IgD-negative memory B cell (primary cell): ENCODE data around the gene UGT1A4. TPM values are rescaled to one million over a fixed set of nuclear protein-coding genes. Genes with fewer than 3 reads are reported as not detected.
A peak's percentile ranks its signal among the peaks of the same experiment; 100 is the strongest.
"Not testable (repeated sequence)": the region's sequence is repeated elsewhere in the genome, so short reads cannot be mapped to it uniquely, and the experiment has no call there.

Experiments used
- H3K27ac Mint-ChIP-seq, 3 donors: one replicate each; pipeline ENCODE4 v1.8.0; 2020 to 2022; ENCODE audit warnings: mild to moderate bottlenecking in 3 of 3, mixed read lengths in 3 of 3, moderate library complexity in 1 of 3
- H3K27me3 Mint-ChIP-seq: one replicate; pipeline ENCODE4 v1.8.0; 2021; ENCODE audit warnings: mixed read lengths
- H3K36me3 Mint-ChIP-seq: one replicate; pipeline ENCODE4 v1.8.0; 2020; ENCODE audit warnings: mild to moderate bottlenecking, mixed read lengths
- H3K4me1 Mint-ChIP-seq, 3 donors: one replicate each; pipeline ENCODE4 v1.8.0; 2020 to 2022; ENCODE audit warnings: mixed read lengths in 3 of 3, mild to moderate bottlenecking in 1 of 3
- H3K4me3 Mint-ChIP-seq, 4 donors: one replicate each; pipeline ENCODE4 v1.8.0; 2020 to 2022; ENCODE audit warnings: mild to moderate bottlenecking in 4 of 4, mixed read lengths in 4 of 4, moderate library complexity in 3 of 4
- H3K9me3 Mint-ChIP-seq, 3 donors: one replicate each; pipeline ENCODE4 v1.8.0; 2020 to 2021; ENCODE audit warnings: mixed read lengths in 3 of 3, mild to moderate bottlenecking in 1 of 3
- polyA plus RNA-seq: library from polyadenylated mRNA; unstranded; fragments of 300-500 nt; fragmentation: Illumina TruSeq; gene quantifications from one replicate; pipeline ENCODE4 v1.2.3, GENCODE V29; 2021

The UGT1A4 gene
- polyA plus RNA-seq, 1 donor from 2014 or later: not detected

DNA sequence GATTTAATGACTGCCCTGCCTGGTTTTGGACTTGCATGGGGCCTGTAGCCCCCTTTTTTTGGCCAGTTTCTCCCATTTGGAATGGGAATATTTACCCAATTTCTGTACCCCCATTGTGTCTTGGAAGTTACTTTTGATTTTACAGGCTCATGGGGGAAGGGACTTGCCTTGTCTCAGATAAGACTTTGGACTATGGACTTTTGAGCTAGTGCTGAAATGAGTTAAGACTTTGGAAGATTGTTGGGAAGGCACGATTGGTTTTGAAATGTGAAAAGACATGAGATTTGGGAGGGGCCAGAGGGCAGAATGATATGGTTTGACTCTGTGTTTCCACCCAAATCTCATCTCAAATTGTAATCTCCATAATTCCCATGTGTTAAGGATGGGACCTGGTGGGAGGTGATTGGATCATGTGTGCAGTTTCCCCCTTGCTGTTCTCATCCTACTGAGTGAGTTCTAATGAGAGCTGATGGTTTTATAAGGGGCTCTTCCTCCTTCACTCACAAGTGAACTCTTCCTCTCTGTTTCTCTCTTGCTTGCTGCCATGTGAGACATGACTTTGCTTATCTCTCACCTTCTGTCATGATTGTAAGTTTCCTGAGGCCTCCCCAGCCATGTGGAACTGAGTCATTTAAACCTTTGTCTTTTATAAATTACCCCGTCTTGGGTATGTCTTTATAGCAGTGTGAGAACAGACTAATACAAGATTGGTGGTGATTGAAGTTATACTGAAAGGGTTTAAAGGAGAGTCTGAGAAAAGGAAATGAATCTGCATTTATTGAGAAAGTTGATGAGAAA, 32.9 kb downstream of the UGT1A4 start:
- H3K4me1 Mint-ChIP-seq: not testable (repeated sequence)

DNA sequence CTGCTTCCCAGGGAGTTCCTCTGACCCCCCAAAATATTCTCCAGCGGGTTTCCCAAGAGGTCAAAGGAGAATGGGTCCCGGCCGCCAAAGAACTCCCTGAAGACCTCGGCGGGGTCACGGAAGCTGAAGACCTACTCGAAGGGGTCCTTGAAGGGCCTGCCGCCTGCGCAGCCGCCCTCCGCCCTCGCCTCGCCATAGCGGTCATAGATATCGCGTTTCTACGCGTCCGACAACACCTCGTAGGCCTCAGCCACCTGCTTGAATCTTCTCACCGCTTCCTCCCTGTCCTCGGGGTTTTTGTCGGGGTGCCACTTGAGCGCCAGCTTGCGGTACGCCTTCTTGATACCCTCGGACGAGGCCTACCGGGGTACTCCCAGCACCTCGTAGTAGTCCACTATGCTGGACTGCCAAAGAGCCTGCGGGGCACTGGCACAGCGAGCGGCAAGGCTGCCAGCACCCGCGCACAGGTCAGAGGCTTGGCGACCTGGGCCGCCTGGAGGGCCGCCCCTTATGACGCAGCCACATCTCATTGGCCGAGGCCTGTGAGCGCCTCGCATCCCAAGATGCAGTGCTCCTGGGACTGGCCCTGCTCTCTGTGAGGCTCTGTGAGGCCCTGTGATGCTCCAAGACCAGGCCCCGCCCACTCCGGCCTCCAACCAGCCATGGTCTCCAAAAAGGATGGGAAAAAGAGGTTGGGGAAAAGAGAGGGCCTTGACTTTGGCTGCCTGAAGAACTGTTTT, 36.5 kb downstream of the UGT1A4 start:
- Mint-ChIP-seq H3K27me3 (peaks cover 1% of the 10 kb centered on the region), H3K4me1 (no peaks in the 10 kb centered on the region), H3K9me3 (peaks cover 6 to 14% (median 12%) of the 10 kb centered on the region in 3 donors), H3K27ac (no peak overlapping the region), H3K36me3 (peaks cover 2% of the 10 kb centered on the region), H3K4me3 (no peak overlapping the region)

More for the DNA sequence above, 32.9 kb downstream of the UGT1A4 start:
- H3K4me3 Mint-ChIP-seq: peak overlapping the region in 1 of 4 donors; percentile 40
- H3K36me3 Mint-ChIP-seq: not testable (repeated sequence)
- peaks cover 16% of the 10 kb centered on the region for H3K27me3 Mint-ChIP-seq
- peak overlapping the region in 1 of 3 donors; percentile 60 for H3K27ac Mint-ChIP-seq
- H3K9me3 Mint-ChIP-seq: peaks cover 9 to 22% (median 16%) of the 10 kb centered on the region in 3 donors

DNA sequence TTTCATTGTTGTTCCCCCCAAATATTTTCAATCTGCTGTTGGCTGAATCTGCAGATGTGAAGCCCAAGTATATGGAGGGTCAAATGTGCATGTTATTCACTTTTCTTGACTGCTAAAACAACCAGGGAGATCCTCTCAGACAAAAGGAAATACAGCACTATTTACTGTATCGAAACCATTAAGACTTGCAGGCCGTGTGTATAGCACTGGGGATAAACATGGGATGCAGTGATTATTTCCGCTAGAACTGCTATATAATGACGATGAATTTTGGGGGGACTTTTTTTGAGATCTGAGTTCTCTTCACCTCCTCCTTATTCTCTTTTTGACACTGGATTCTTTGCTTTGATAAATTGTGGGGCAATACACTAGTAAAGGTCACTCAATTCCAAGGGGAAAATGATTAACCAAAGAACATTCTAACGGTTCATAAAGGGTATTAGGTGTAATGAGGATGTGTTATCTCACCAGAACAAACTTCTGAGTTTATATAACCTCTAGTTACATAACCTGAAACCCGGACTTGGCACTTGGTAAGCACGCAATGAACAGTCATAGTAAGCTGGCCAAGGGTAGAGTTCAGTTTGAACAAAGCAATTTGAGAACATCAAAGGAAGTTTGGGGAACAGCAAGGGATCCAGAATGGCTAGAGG, 38.0 kb downstream of the UGT1A4 start:
- H3K27me3 Mint-ChIP-seq: peaks cover 1% of the 10 kb centered on the region
- H3K9me3 Mint-ChIP-seq: peaks cover 2 to 5% (median 2%) of the 10 kb centered on the region in 3 donors
- H3K27ac Mint-ChIP-seq: no peak overlapping the region
- peaks cover 2% of the 10 kb centered on the region for H3K36me3 Mint-ChIP-seq
- no peak overlapping the region for H3K4me3 Mint-ChIP-seq
- H3K4me1 Mint-ChIP-seq: no peaks in the 10 kb centered on the region

DNA sequence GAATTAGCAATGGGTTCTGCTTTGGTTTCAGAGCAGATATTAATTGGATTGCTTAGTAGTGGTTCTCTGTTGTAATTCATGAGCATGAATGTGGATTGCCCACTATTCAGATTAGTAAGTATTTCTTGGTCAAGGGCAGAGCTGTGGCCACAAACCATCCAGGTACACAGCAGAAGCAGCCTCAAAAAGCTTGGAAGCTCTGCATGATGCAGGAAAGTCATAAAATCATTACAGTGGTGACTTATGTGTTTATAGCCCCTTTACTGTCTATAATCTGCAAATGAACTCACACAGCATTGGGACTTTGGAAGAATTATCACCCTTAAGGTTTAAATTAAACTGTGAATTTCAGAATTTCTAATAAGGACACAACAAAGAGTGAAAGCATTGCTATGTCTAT, 39.6 kb downstream of the UGT1A4 start:
- Mint-ChIP-seq H3K4me1 (no peaks in the 10 kb centered on the region), H3K27me3 (no peaks in the 10 kb centered on the region), H3K27ac (no peak overlapping the region)

DNA sequence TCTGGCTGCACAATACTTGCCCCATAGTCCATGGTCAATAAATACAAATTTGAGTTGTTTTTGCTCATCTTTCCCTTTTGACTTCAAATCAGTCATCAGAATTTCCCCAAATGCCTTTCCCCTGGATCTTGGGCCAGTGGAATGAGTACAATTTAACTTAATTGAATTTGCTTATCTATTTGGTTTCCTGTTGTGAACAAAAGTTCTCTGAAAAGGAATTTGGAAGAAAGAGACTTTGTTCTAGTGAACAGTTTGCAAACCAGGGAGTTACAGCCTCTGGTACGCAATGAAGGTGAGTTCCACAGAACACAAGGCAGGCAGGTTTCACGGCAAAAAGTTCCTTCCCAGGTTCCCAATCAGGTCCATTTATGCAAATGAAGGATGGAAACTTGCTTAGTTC, 40.3 kb downstream of the UGT1A4 start:
- no peak overlapping the region for H3K4me3 Mint-ChIP-seq
- peaks cover 2% of the 10 kb centered on the region for H3K36me3 Mint-ChIP-seq
- peaks cover 2% of the 10 kb centered on the region for H3K27me3 Mint-ChIP-seq
- no peak overlapping the region for H3K27ac Mint-ChIP-seq
- peaks cover 0 to 2% (median 0%) of the 10 kb centered on the region in 3 donors for H3K9me3 Mint-ChIP-seq
- no peaks in the 10 kb centered on the region for H3K4me1 Mint-ChIP-seq

More for the DNA sequence above, 39.6 kb downstream of the UGT1A4 start:
- Mint-ChIP-seq H3K36me3 (peaks cover 2% of the 10 kb centered on the region), H3K4me3 (no peak overlapping the region), H3K9me3 (peaks cover 0 to 2% (median 0%) of the 10 kb centered on the region in 3 donors)

DNA sequence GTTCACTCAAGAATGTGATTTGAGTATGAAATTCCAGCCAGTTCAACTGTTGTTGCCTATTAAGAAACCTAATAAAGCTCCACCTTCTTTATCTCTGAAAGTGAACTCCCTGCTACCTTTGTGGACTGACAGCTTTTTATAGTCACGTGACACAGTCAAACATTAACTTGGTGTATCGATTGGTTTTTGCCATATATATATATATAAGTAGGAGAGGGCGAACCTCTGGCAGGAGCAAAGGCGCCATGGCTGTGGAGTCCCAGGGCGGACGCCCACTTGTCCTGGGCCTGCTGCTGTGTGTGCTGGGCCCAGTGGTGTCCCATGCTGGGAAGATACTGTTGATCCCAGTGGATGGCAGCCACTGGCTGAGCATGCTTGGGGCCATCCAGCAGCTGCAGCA, 41.5 kb downstream of the UGT1A4 start, which contains the start of gene UGT1A1:
TSS of gene UGT1A1 (plus strand) at position 228 of the 400 bp plus-strand sequence. CDS start at position 246, 18 bp downstream.
- Mint-ChIP-seq H3K9me3 (peaks cover 0 to under 1% (median 0%) of the 10 kb centered on the region in 3 donors), H3K4me1 (no peaks in the 10 kb centered on the region), H3K27ac (no peak within 1 kb of the TSS), H3K27me3 (peaks cover 8% of the 10 kb centered on the region), H3K4me3 (no peak within 1 kb of the TSS), H3K36me3 (peaks cover 2% of the 10 kb centered on the region)

DNA sequence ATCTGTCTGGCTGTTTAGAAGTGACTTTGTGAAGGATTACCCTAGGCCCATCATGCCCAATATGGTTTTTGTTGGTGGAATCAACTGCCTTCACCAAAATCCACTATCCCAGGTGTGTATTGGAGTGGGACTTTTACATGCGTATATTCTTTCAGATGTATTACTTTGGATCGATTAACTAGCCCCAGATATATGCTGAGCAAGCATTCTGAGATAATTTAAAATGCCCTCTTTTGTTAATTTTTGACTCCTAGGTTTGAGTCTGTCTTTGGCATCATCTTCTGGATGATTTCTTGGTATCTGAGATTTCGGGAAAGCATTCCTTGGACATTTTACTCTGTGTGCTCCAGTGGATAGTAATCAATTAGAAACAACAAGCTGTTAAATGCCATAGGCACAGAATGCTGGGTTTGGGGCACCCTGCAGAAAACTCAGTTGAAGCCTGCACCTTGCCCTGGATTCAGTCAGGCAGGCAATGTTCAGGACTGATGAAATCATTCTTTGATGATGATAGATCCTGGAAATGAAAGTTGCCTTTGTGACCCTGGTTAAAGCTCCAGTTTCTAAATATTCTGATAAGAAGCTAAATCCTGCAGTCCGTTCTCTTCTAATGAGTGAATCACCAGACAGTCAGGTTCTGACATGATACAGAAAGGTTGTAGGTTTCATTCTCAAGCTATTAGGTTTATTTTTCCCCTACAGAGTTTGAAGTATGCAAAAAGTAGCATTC, 42.7 kb downstream of the UGT1A4 start:
- Mint-ChIP-seq H3K27ac (no peak overlapping the region), H3K27me3 (peaks cover 8% of the 10 kb centered on the region)

DNA sequence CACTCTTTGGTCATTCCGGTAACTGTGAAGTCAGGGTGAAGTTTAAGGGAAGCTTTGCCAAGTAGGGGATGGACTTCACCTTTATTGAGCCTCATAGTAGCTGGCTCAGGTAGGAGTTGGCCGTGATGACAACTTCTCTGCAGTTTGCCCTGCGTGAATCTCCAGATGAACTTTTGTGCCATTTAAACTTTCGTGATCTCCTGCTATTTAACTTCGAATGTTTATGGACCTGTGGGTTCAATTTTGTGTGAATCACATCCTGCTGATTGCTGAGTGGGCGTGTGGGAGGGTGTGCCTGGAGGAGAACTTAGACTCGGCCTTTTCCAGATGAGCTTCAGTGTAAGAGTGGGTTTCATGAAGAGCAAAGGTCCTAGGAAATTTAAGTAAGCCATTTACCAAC, 45.7 kb downstream of the UGT1A4 start:
- Mint-ChIP-seq H3K4me1 (no peaks in the 10 kb centered on the region), H3K9me3 (peaks cover 0 to 2% (median 0%) of the 10 kb centered on the region in 3 donors), H3K4me3 (no peak overlapping the region), H3K27ac (no peak overlapping the region), H3K36me3 (no peaks in the 10 kb centered on the region), H3K27me3 (peaks cover 13% of the 10 kb centered on the region)

More for the DNA sequence above, 42.7 kb downstream of the UGT1A4 start:
- H3K4me1 Mint-ChIP-seq: no peaks in the 10 kb centered on the region
- H3K36me3 Mint-ChIP-seq: peaks cover 2% of the 10 kb centered on the region
- no peaks in the 10 kb centered on the region for H3K9me3 Mint-ChIP-seq
- H3K4me3 Mint-ChIP-seq: no peak overlapping the region

DNA sequence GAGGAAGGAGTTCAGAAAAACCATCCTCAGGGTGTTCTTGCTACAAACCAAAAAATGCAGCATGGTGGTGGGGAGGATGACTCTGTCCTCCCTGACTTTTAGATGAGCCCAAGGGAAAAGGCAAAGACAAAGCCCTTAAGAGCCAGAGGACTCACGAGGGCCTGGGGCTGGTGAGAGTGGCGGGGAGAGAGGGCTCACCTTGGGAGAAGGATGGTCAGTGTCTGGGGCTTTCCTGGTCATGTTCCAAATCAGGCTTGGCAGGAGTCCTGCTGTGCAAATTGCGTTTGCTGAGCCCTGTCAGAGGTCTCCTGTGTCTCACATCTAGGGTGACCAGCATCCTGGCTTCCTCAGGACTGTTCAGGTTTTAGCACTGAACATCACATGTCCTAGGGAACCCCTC, 46.2 kb downstream of the UGT1A4 start:
- Mint-ChIP-seq H3K36me3 (no peaks in the 10 kb centered on the region), H3K4me1 (no peaks in the 10 kb centered on the region), H3K27ac (no peak overlapping the region), H3K4me3 (no peak overlapping the region), H3K27me3 (peaks cover 13% of the 10 kb centered on the region), H3K9me3 (peaks cover 0 to 2% (median 0%) of the 10 kb centered on the region in 3 donors)

DNA sequence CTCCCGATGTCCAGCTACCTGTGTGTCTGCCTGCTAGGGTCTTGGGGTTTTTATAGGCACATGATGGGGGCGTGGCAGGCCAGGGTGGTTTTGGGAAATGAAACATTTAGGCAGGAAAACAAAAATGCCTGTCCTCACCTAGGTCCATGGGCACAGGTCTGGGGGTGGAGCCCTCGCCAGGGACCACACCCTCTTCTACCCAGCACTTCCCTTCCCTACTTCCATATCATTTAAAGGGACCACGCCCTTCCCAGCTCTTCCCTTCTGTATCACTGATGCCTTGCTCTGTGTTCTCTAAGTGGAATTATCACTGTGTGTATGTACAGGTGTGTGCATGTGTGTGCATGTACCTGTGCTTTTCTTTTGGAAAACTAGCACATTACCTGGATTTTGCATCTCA, 47.9 kb downstream of the UGT1A4 start:
- H3K36me3 Mint-ChIP-seq: no peaks in the 10 kb centered on the region
- H3K27me3 Mint-ChIP-seq: peaks cover 13% of the 10 kb centered on the region
- no peaks in the 10 kb centered on the region for H3K4me1 Mint-ChIP-seq
- no peak overlapping the region for H3K27ac Mint-ChIP-seq
- no peak overlapping the region for H3K4me3 Mint-ChIP-seq
- peaks cover 0 to 2% (median 0%) of the 10 kb centered on the region in 3 donors for H3K9me3 Mint-ChIP-seq

DNA sequence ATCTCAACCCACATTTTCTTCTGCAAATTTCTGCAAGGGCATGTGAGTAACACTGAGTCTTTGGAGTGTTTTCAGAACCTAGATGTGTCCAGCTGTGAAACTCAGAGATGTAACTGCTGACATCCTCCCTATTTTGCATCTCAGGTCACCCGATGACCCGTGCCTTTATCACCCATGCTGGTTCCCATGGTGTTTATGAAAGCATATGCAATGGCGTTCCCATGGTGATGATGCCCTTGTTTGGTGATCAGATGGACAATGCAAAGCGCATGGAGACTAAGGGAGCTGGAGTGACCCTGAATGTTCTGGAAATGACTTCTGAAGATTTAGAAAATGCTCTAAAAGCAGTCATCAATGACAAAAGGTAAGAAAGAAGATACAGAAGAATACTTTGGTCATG, 49.5 kb downstream of the UGT1A4 start:
- Mint-ChIP-seq H3K27ac (no peak overlapping the region), H3K4me1 (no peaks in the 10 kb centered on the region), H3K27me3 (peaks cover 13% of the 10 kb centered on the region), H3K4me3 (no peak overlapping the region), H3K9me3 (peaks cover 0 to 2% (median 2%) of the 10 kb centered on the region in 3 donors), H3K36me3 (no peaks in the 10 kb centered on the region)

DNA sequence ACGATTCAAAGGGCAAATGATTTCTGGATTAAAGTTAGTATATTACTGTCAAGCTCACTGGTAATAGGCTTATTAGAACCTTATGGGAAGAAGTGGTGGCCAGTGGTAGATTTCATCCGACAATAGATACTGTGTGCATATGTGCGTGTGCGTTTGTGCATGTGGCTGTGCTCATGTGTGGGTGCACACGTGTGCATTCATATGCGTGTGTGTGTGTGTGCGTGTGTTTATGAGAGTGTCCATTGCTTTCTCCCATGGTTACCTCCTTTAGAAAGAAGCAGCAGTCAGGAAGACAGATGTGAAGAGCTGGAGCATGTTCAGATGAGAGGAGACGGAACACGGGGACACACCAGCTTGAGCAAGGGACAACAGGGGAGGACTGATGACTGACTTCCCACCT, 50.7 kb downstream of the UGT1A4 start:
- Mint-ChIP-seq H3K27me3 (peaks cover 8% of the 10 kb centered on the region), H3K27ac (peak overlapping the region in 1 of 3 donors; percentile 72), H3K36me3 (no peaks in the 10 kb centered on the region), H3K4me3 (no peak overlapping the region), H3K9me3 (peaks cover 0 to 2% (median 2%) of the 10 kb centered on the region in 3 donors), H3K4me1 (no peaks in the 10 kb centered on the region)

DNA sequence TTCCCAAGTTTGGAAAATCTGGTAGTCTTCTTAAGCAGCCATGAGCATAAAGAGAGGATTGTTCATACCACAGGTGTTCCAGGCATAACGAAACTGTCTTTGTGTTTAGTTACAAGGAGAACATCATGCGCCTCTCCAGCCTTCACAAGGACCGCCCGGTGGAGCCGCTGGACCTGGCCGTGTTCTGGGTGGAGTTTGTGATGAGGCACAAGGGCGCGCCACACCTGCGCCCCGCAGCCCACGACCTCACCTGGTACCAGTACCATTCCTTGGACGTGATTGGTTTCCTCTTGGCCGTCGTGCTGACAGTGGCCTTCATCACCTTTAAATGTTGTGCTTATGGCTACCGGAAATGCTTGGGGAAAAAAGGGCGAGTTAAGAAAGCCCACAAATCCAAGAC, 53.6 kb downstream of the UGT1A4 start:
- H3K27me3 Mint-ChIP-seq: peaks cover 4% of the 10 kb centered on the region
- H3K9me3 Mint-ChIP-seq: peaks cover 2 to 9% (median 8%) of the 10 kb centered on the region in 3 donors
- H3K4me1 Mint-ChIP-seq: no peaks in the 10 kb centered on the region
- H3K36me3 Mint-ChIP-seq: peaks cover 2% of the 10 kb centered on the region
- no peak overlapping the region for H3K4me3 Mint-ChIP-seq
- H3K27ac Mint-ChIP-seq: no peak overlapping the region

DNA sequence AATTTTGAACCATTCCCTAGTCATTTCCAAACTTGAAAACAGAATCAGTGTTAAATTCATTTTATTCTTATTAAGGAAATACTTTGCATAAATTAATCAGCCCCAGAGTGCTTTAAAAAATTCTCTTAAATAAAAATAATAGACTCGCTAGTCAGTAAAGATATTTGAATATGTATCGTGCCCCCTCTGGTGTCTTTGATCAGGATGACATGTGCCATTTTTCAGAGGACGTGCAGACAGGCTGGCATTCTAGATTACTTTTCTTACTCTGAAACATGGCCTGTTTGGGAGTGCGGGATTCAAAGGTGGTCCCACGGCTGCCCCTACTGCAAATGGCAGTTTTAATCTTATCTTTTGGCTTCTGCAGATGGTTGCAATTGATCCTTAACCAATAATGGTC, 54.0 kb downstream of the UGT1A4 start:
- Mint-ChIP-seq H3K4me1 (no peaks in the 10 kb centered on the region), H3K36me3 (peaks cover 2% of the 10 kb centered on the region), H3K4me3 (no peak overlapping the region), H3K9me3 (peaks cover 2 to 12% (median 8%) of the 10 kb centered on the region in 3 donors), H3K27ac (no peak overlapping the region), H3K27me3 (peaks cover 7% of the 10 kb centered on the region)
